Stimulated activated naive B cell treated with anti-CD40 and anti-IgM and Interleukin-4, amounts not matched to agents 10 μg/mL and 1 μg/mL and 100 μg/mL, for 72 hours (primary cell): ENCODE measurements around the gene CMTM4.
"Not testable (repeated sequence)": the region's sequence is repeated elsewhere in the genome, so short reads cannot be mapped to it uniquely, and the experiment has no call there.

Experiments used
- ATAC-seq, 2 donors: fragments of 150-1000 bp; cut with Tn5 transposase; replicated peaks; 2 replicates each; pipeline ENCODE4 v1.10.0; 2021; ENCODE audit warnings: moderate library complexity in 1 of 2
- DNase-seq: peaks from one replicate; pipeline ENCODE4 v3.0.0; 2021
- H3K27ac Mint-ChIP-seq: one replicate; pipeline ENCODE4 v1.8.0; 2022; ENCODE audit warnings: mild to moderate bottlenecking, mixed read lengths
- H3K27me3 Mint-ChIP-seq, 2 donors: one replicate each; pipeline ENCODE4 v1.8.0; 2022; ENCODE audit warnings: mixed read lengths in 2 of 2
- H3K36me3 Mint-ChIP-seq, 2 donors: one replicate each; pipeline ENCODE4 v1.8.0; 2022; ENCODE audit warnings: mixed read lengths in 2 of 2, mild to moderate bottlenecking in 1 of 2
- H3K4me1 Mint-ChIP-seq, 2 donors: one replicate each; pipeline ENCODE4 v1.8.0; 2022; ENCODE audit warnings: mixed read lengths in 2 of 2, mild to moderate bottlenecking in 1 of 2
- H3K4me3 Mint-ChIP-seq, 2 donors: one replicate each; pipeline ENCODE4 v1.8.0; 2022; ENCODE audit warnings: mild to moderate bottlenecking in 2 of 2, mixed read lengths in 2 of 2, moderate library complexity in 1 of 2
- H3K9me3 Mint-ChIP-seq, 2 donors: one replicate each; pipeline ENCODE4 v1.8.0; 2022; ENCODE audit warnings: mixed read lengths in 2 of 2, mild to moderate bottlenecking in 1 of 2

The CMTM4 gene

GRCh38 chr16:66695935-66696668 lies 441 bp downstream of the CMTM4 start:
- Mint-ChIP-seq H3K27ac (no peak overlapping the region), H3K9me3 (no peaks in the 10 kb centered on the region), H3K4me1 (peaks cover 1 to 16% of the 10 kb centered on the region in 2 donors), H3K27me3 (peaks cover 29 to 47% of the 10 kb centered on the region in 2 donors), H3K36me3 (no peaks in the 10 kb centered on the region), H3K4me3 (peak overlapping the region; percentile 78 to 79)
- ATAC-seq (peak; percentile 53 to 57), DNase-seq (peak; percentile 2)

GRCh38 chr16:66695471-66695934 lies 1.0 kb downstream of the CMTM4 start:
- H3K4me1 Mint-ChIP-seq, result peaks cover 1 to 16% of the 10 kb centered on the region in 2 donors
- no peaks in the 10 kb centered on the region for H3K36me3 Mint-ChIP-seq
- no peaks in the 10 kb centered on the region for H3K9me3 Mint-ChIP-seq
- no peak overlapping the region for H3K27ac Mint-ChIP-seq
- no peak for ATAC-seq
- peak overlapping the region; percentile 78 to 79 for H3K4me3 Mint-ChIP-seq
- DNase-seq, result no peak
- H3K27me3 Mint-ChIP-seq, result peaks cover 31 to 52% of the 10 kb centered on the region in 2 donors

GRCh38 chr16:66693149-66693548 lies 3.4 kb downstream of the CMTM4 start:
- Mint-ChIP-seq H3K4me1 (peaks cover 1 to 16% of the 10 kb centered on the region in 2 donors), H3K9me3 (no peaks in the 10 kb centered on the region), H3K27me3 (peaks cover 28 to 51% of the 10 kb centered on the region in 2 donors), H3K36me3 (no peaks in the 10 kb centered on the region), H3K4me3 (no peak overlapping the region), H3K27ac (no peak overlapping the region)
- DNase-seq (no peak), ATAC-seq (no peak)

- Mint-ChIP-seq H3K4me1 (peaks cover 1 to 16% of the 10 kb centered on the region in 2 donors), H3K36me3 (no peaks in the 10 kb centered on the region), H3K27me3 (peaks cover 28 to 47% of the 10 kb centered on the region in 2 donors), H3K9me3 (no peaks in the 10 kb centered on the region), H3K4me3 (no peak overlapping the region), H3K27ac (no peak overlapping the region)
- ATAC-seq (no peak), DNase-seq (no peak)
These were observed 4.2 kb downstream of the CMTM4 start for GRCh38 chr16:66692341-66692740.

- Mint-ChIP-seq H3K27me3 (peaks cover 28 to 42% of the 10 kb centered on the region in 2 donors), H3K36me3 (no peaks in the 10 kb centered on the region), H3K9me3 (no peaks in the 10 kb centered on the region), H3K4me3 (no peak overlapping the region), H3K27ac (no peak overlapping the region), H3K4me1 (peaks cover 1 to 12% of the 10 kb centered on the region in 2 donors)
- no peak for ATAC-seq
- no peak for DNase-seq
These were observed 5.3 kb downstream of the CMTM4 start for GRCh38 chr16:66691234-66691633.

GRCh38 chr16:66690106-66690847 lies 6.3 kb downstream of the CMTM4 start:
- Mint-ChIP-seq H3K27ac (no peak overlapping the region), H3K9me3 (no peaks in the 10 kb centered on the region), H3K4me3 (no peak overlapping the region), H3K36me3 (no peaks in the 10 kb centered on the region), H3K27me3 (peaks cover 26 to 35% of the 10 kb centered on the region in 2 donors), H3K4me1 (peaks cover 1 to 6% of the 10 kb centered on the region in 2 donors)
- no peak for ATAC-seq
- no peak for DNase-seq

GRCh38 chr16:66689282-66689681 lies 7.3 kb downstream of the CMTM4 start:
- peaks cover 18 to 32% of the 10 kb centered on the region in 2 donors for H3K27me3 Mint-ChIP-seq
- H3K9me3 Mint-ChIP-seq, result no peaks in the 10 kb centered on the region
- H3K4me1 Mint-ChIP-seq, result no peaks in the 10 kb centered on the region
- H3K27ac Mint-ChIP-seq, result no peak overlapping the region
- no peaks in the 10 kb centered on the region for H3K36me3 Mint-ChIP-seq
- DNase-seq, result no peak
- no peak overlapping the region for H3K4me3 Mint-ChIP-seq
- ATAC-seq, result no peak

- Mint-ChIP-seq H3K9me3 (no peaks in the 10 kb centered on the region), H3K27ac (no peak overlapping the region), H3K4me3 (no peak overlapping the region), H3K27me3 (peaks cover 6 to 20% of the 10 kb centered on the region in 2 donors), H3K36me3 (no peaks in the 10 kb centered on the region), H3K4me1 (no peaks in the 10 kb centered on the region)
- DNase-seq, result no peak
- no peak for ATAC-seq
These were observed 8.5 kb downstream of the CMTM4 start for GRCh38 chr16:66687906-66688625.

- not testable (repeated sequence) for H3K4me3 Mint-ChIP-seq, DNase-seq, H3K4me1 Mint-ChIP-seq, H3K27ac Mint-ChIP-seq, H3K9me3 Mint-ChIP-seq, H3K36me3 Mint-ChIP-seq, ATAC-seq
- peaks cover 0 to 11% of the 10 kb centered on the region in 2 donors for H3K27me3 Mint-ChIP-seq
These were observed 10.9 kb downstream of the CMTM4 start for GRCh38 chr16:66685501-66686115.

- no peak overlapping the region for H3K27ac Mint-ChIP-seq
- H3K4me3 Mint-ChIP-seq, result no peak overlapping the region
- no peaks in the 10 kb centered on the region for H3K36me3 Mint-ChIP-seq
- no peak for DNase-seq
- peaks cover 0 to 7% of the 10 kb centered on the region in 2 donors for H3K27me3 Mint-ChIP-seq
- no peaks in the 10 kb centered on the region for H3K9me3 Mint-ChIP-seq
- no peaks in the 10 kb centered on the region for H3K4me1 Mint-ChIP-seq
- no peak for ATAC-seq
These were observed 14.3 kb downstream of the CMTM4 start for GRCh38 chr16:66682271-66682670.

- H3K9me3 Mint-ChIP-seq, result no peaks in the 10 kb centered on the region
- H3K36me3 Mint-ChIP-seq, result no peaks in the 10 kb centered on the region
- H3K27ac Mint-ChIP-seq, result no peak overlapping the region
- no peak overlapping the region for H3K4me3 Mint-ChIP-seq
- H3K27me3 Mint-ChIP-seq, result peaks cover 0 to 7% of the 10 kb centered on the region in 2 donors
- H3K4me1 Mint-ChIP-seq, result no peaks in the 10 kb centered on the region
- ATAC-seq, result no peak
- no peak for DNase-seq
These were observed 14.9 kb downstream of the CMTM4 start for GRCh38 chr16:66681676-66682075.

GRCh38 chr16:66678337-66678736 lies 18.2 kb downstream of the CMTM4 start:
- Mint-ChIP-seq H3K9me3 (no peaks in the 10 kb centered on the region), H3K27me3 (no peaks in the 10 kb centered on the region), H3K4me1 (no peaks in the 10 kb centered on the region), H3K27ac (no peak overlapping the region), H3K36me3 (no peaks in the 10 kb centered on the region), H3K4me3 (no peak overlapping the region)
- ATAC-seq (no peak), DNase-seq (no peak)

- no peak for DNase-seq
- Mint-ChIP-seq H3K4me3 (no peak overlapping the region), H3K9me3 (no peaks in the 10 kb centered on the region), H3K27ac (no peak overlapping the region), H3K36me3 (no peaks in the 10 kb centered on the region), H3K27me3 (no peaks in the 10 kb centered on the region), H3K4me1 (no peaks in the 10 kb centered on the region)
- ATAC-seq, result no peak
These were observed 18.7 kb downstream of the CMTM4 start for GRCh38 chr16:66677836-66678235.

- DNase-seq (no peak), ATAC-seq (no peak)
- Mint-ChIP-seq H3K9me3 (no peaks in the 10 kb centered on the region), H3K36me3 (no peaks in the 10 kb centered on the region), H3K27me3 (no peaks in the 10 kb centered on the region), H3K4me1 (no peaks in the 10 kb centered on the region), H3K27ac (no peak overlapping the region), H3K4me3 (no peak overlapping the region)
These were observed 19.4 kb downstream of the CMTM4 start for GRCh38 chr16:66677179-66677578.
